Airway epithelial cell (primary cell): ENCODE data around the gene CLEC19A. TPM values are rescaled to one million over a fixed set of nuclear protein-coding genes. Genes with fewer than 3 reads are reported as not detected.

Experiments used
- total RNA-seq: library from RNA; depleted of rRNA; stranded (reverse); fragments of >200 nt; gene quantifications from 2 replicates; pipeline ENCODE4 v1.2.3, GENCODE V29; 2015

CLEC19A gene
- total RNA-seq: not detected in 2 replicates

GRCh38 chr16:19285431-19285830, at the start of gene CLEC19A:
TSS of gene CLEC19A (plus strand) at chr16:19285731. CDS start at chr16:19285852, 121 bp downstream.

Other genes starting within 250 kb of the CLEC19A start
- 13.8 and 19.6 TPM in 2 replicates for gene COQ7, start 218.1 kb upstream of the CLEC19A start, total RNA-seq
- 19.8 and 20.0 TPM in 2 replicates for gene ITPRIPL2, start 171.8 kb upstream of the CLEC19A start, total RNA-seq
- 0.51 and 3.0 TPM in 2 replicates for gene SYT17, start 117.5 kb upstream of the CLEC19A start, total RNA-seq
- gene TMC5, start 132.2 kb downstream of the CLEC19A start, total RNA-seq: 0.21 and 0.46 TPM in 2 replicates
- gene GDE1, start 236.4 kb downstream of the CLEC19A start, total RNA-seq: 59.7 and 71.1 TPM in 2 replicates
- gene CCP110, start 238.2 kb downstream of the CLEC19A start, total RNA-seq: 3.8 and 7.8 TPM in 2 replicates